K562 (cell line): ENCODE results near the gene SPIB. TPM values are rescaled to one million over a fixed set of nuclear protein-coding genes. Genes with fewer than 3 reads are reported as not detected.

Experiments
- CCNT2 ChIP-seq: IDR thresholded peaks from 2 replicates; pipeline ENCODE4 v1.6.1; 2011; ENCODE audit warnings: borderline replicate concordance, low read depth, mild to moderate bottlenecking, moderate library complexity, mixed read lengths, low read length; ENCODE audit not compliant: insufficient read length; ENCODE audit errors: extremely low read depth
- CREB3L1 ChIP-seq: fragments of 450-650 bp; IDR thresholded peaks from 2 replicates; pipeline ENCODE4 v1.6.1; 2014; ENCODE audit warnings: low read depth, mild to moderate bottlenecking, moderate library complexity, borderline replicate concordance
- HMGN3 ChIP-seq: IDR thresholded peaks from 2 replicates; pipeline ENCODE4 v1.6.1; 2011; ENCODE audit warnings: borderline replicate concordance, low read depth, mild to moderate bottlenecking, mixed read lengths, low read length; ENCODE audit not compliant: insufficient read length; ENCODE audit errors: extremely low read depth
- LEF1 ChIP-seq: fragments of 450-650 bp; IDR thresholded peaks from 2 replicates; pipeline ENCODE4 v1.6.1; 2016; ENCODE audit warnings: mild to moderate bottlenecking
- MCM5 ChIP-seq: fragments of 450-650 bp; IDR thresholded peaks from 2 replicates; pipeline ENCODE4 v1.6.1; 2016; ENCODE audit warnings: low read depth
- NFE2L1 ChIP-seq: fragments of 450-650 bp; IDR thresholded peaks from 2 replicates; pipeline ENCODE4 v1.6.1; 2016; ENCODE audit warnings: missing genetic modification characterization, low read depth, mild to moderate bottlenecking, missing compliant biosample characterization, moderate library complexity, borderline replicate concordance
- ZNF639 ChIP-seq, 2 experiments: fragments of 200-800 bp in 1 of 2; sonication (Bioruptor generic) in 1 of 2; sonication (generic) in 1 of 2; formaldehyde crosslinking in 1 of 2; IDR thresholded peaks in 1 of 2; conservative IDR thresholded peaks in 1 of 2; 2 replicates each; pipeline versions ENCODE4 v1.5.0 to v1.6.1; 2016 to 2020; ENCODE audit warnings: missing compliant biosample characterization in 1 of 2, missing genetic modification characterization in 1 of 2, missing genetic modification reagents in 1 of 2
- polyA plus RNA-seq, 8 experiments: library from polyadenylated mRNA; depleted of rRNA in 4 of 8; stranded (reverse) in 5 of 8; unstranded in 3 of 8; fragments of >200 nt; fragmentation: Nextera tagmentation in 2 of 8; fragmentation: Illumina TruSeq in 1 of 8; extraction: Ambion mirVana in 2 of 8; extraction: Trizol in 1 of 8; gene quantifications; 2 replicates each; pipeline versions ENCODE4 v1.2.1 to v1.2.3, GENCODE V29; 2011 to 2014; ENCODE audit warnings: inconsistent platforms in 1 of 8, missing spikeins in 1 of 8
- total RNA-seq, 7 experiments: library from RNA; depleted of rRNA in 6 of 7; stranded (reverse); fragments of >200 nt in 6 of 7; fragmentation: Illumina TruSeq in 2 of 7; extraction: Trizol in 2 of 7; gene quantifications; 2 replicates each; pipeline versions ENCODE4 v1.2.1 to v1.2.3, GENCODE V29; 2011 to 2021; ENCODE audit warnings: low replicate concordance in 1 of 7
- TF ChIP-seq, protein P1 (sequence below): fragments of 450-650 bp; IDR thresholded peaks from 2 replicates; pipeline ENCODE4 v1.6.1; 2016; ENCODE audit warnings: mild to moderate bottlenecking, moderate library complexity

Gene SPIB
- total and polyA plus RNA-seq, 9 of the 15 experiments (the other 6 are each of a cell fraction or from before 2014, with no cell fraction given), result 0.06 to 1.0 (median 0.43) TPM; not detected in 1

- no peak for TF ChIP-seq ZNF639 (CRISPR knock-in tag; conservative IDR thresholded peaks at IDR 0.05 in 1 of 2, IDR thresholded peaks at IDR 0.05 in 1 of 2)
- no peak for TF ChIP-seq HMGN3
- no peak for TF ChIP-seq CCNT2
- TF ChIP-seq CREB3L1, result peak; percentile 22; the same call in 1 of the 2 replicates
- TF ChIP-seq, protein P1, sequence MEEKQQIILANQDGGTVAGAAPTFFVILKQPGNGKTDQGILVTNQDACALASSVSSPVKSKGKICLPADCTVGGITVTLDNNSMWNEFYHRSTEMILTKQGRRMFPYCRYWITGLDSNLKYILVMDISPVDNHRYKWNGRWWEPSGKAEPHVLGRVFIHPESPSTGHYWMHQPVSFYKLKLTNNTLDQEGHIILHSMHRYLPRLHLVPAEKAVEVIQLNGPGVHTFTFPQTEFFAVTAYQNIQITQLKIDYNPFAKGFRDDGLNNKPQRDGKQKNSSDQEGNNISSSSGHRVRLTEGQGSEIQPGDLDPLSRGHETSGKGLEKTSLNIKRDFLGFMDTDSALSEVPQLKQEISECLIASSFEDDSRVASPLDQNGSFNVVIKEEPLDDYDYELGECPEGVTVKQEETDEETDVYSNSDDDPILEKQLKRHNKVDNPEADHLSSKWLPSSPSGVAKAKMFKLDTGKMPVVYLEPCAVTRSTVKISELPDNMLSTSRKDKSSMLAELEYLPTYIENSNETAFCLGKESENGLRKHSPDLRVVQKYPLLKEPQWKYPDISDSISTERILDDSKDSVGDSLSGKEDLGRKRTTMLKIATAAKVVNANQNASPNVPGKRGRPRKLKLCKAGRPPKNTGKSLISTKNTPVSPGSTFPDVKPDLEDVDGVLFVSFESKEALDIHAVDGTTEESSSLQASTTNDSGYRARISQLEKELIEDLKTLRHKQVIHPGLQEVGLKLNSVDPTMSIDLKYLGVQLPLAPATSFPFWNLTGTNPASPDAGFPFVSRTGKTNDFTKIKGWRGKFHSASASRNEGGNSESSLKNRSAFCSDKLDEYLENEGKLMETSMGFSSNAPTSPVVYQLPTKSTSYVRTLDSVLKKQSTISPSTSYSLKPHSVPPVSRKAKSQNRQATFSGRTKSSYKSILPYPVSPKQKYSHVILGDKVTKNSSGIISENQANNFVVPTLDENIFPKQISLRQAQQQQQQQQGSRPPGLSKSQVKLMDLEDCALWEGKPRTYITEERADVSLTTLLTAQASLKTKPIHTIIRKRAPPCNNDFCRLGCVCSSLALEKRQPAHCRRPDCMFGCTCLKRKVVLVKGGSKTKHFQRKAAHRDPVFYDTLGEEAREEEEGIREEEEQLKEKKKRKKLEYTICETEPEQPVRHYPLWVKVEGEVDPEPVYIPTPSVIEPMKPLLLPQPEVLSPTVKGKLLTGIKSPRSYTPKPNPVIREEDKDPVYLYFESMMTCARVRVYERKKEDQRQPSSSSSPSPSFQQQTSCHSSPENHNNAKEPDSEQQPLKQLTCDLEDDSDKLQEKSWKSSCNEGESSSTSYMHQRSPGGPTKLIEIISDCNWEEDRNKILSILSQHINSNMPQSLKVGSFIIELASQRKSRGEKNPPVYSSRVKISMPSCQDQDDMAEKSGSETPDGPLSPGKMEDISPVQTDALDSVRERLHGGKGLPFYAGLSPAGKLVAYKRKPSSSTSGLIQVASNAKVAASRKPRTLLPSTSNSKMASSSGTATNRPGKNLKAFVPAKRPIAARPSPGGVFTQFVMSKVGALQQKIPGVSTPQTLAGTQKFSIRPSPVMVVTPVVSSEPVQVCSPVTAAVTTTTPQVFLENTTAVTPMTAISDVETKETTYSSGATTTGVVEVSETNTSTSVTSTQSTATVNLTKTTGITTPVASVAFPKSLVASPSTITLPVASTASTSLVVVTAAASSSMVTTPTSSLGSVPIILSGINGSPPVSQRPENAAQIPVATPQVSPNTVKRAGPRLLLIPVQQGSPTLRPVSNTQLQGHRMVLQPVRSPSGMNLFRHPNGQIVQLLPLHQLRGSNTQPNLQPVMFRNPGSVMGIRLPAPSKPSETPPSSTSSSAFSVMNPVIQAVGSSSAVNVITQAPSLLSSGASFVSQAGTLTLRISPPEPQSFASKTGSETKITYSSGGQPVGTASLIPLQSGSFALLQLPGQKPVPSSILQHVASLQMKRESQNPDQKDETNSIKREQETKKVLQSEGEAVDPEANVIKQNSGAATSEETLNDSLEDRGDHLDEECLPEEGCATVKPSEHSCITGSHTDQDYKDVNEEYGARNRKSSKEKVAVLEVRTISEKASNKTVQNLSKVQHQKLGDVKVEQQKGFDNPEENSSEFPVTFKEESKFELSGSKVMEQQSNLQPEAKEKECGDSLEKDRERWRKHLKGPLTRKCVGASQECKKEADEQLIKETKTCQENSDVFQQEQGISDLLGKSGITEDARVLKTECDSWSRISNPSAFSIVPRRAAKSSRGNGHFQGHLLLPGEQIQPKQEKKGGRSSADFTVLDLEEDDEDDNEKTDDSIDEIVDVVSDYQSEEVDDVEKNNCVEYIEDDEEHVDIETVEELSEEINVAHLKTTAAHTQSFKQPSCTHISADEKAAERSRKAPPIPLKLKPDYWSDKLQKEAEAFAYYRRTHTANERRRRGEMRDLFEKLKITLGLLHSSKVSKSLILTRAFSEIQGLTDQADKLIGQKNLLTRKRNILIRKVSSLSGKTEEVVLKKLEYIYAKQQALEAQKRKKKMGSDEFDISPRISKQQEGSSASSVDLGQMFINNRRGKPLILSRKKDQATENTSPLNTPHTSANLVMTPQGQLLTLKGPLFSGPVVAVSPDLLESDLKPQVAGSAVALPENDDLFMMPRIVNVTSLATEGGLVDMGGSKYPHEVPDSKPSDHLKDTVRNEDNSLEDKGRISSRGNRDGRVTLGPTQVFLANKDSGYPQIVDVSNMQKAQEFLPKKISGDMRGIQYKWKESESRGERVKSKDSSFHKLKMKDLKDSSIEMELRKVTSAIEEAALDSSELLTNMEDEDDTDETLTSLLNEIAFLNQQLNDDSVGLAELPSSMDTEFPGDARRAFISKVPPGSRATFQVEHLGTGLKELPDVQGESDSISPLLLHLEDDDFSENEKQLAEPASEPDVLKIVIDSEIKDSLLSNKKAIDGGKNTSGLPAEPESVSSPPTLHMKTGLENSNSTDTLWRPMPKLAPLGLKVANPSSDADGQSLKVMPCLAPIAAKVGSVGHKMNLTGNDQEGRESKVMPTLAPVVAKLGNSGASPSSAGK, result peak; percentile 62
- TF ChIP-seq MCM5, result no peak
- no peak for TF ChIP-seq NFE2L1
- TF ChIP-seq LEF1, result no peak
Measured at GRCh38 chr19:50431343-50432220, 12.8 kb downstream of the SPIB start (continued).
